ENCODE results near the gene DAPK1. TPM values are rescaled to one million over a fixed set of nuclear protein-coding genes. Genes with fewer than 3 reads are reported as not detected.

The DAPK1 gene
- total RNA-seq, 1 donor from 2014 or later: 35.1 TPM

- H3K4me2 ChIP-seq (ENCODE audit: low read length): no peak overlapping the region
- Mint-ChIP-seq H3K9me3 (ENCODE audit: unreplicated experiment) (no peaks in the 10 kb centered on the region), H3K27me3 (ENCODE audit: low read depth, unreplicated experiment) (no peaks in the 10 kb centered on the region), H3K4me3 (ENCODE audit: unreplicated experiment) (no peak overlapping the region), H3K4me1 (ENCODE audit: low read depth, unreplicated experiment) (peaks cover 17% of the 10 kb centered on the region), H3K36me3 (ENCODE audit: low read depth, unreplicated experiment) (peaks cover 3% of the 10 kb centered on the region), H3K27ac (ENCODE audit: unreplicated experiment) (no peak overlapping the region)
- H3K4me1 ChIP-seq (ENCODE audit: insufficient read depth, low read length): no peaks in the 10 kb centered on the region
- H2AFZ ChIP-seq (ENCODE audit: low read depth, low read length): no peak overlapping the region
- H3K4me3 ChIP-seq (ENCODE audit: insufficient read depth, low read depth, low read length): no peak overlapping the region
- DNase-seq (ENCODE audit: low read depth) (peak; percentile 24), FAIRE-seq (no peak)
- no peaks in the 10 kb centered on the region for H4K20me1 ChIP-seq (ENCODE audit: insufficient read depth, low read length)
- H3K27ac ChIP-seq (ENCODE audit: low read depth, low read length): no peak overlapping the region
- TF ChIP-seq EZH2 (IDR thresholded peaks at IDR 0.05; ENCODE audit: insufficient read depth, low read length): no peak
- TF ChIP-seq, protein P1, sequence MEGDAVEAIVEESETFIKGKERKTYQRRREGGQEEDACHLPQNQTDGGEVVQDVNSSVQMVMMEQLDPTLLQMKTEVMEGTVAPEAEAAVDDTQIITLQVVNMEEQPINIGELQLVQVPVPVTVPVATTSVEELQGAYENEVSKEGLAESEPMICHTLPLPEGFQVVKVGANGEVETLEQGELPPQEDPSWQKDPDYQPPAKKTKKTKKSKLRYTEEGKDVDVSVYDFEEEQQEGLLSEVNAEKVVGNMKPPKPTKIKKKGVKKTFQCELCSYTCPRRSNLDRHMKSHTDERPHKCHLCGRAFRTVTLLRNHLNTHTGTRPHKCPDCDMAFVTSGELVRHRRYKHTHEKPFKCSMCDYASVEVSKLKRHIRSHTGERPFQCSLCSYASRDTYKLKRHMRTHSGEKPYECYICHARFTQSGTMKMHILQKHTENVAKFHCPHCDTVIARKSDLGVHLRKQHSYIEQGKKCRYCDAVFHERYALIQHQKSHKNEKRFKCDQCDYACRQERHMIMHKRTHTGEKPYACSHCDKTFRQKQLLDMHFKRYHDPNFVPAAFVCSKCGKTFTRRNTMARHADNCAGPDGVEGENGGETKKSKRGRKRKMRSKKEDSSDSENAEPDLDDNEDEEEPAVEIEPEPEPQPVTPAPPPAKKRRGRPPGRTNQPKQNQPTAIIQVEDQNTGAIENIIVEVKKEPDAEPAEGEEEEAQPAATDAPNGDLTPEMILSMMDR (IDR thresholded peaks at IDR 0.05; ENCODE audit: insufficient read depth, low read depth, low read length): no peak
- no peaks in the 10 kb centered on the region for H3K27me3 ChIP-seq (ENCODE audit: insufficient read depth, low read length)
- no peaks in the 10 kb centered on the region for H3K36me3 ChIP-seq (ENCODE audit: insufficient read depth, low read length)
- H3K9me3 ChIP-seq (ENCODE audit: insufficient read depth, low read depth, low read length): no peaks in the 10 kb centered on the region
- no peaks in the 10 kb centered on the region for H3K79me2 ChIP-seq (ENCODE audit: insufficient read depth, low read length)
- no peak overlapping the region for H3K9ac ChIP-seq (ENCODE audit: low read length)
Observed at GRCh38 chr9:87585123-87585855, 87.6 kb downstream of the DAPK1 start.

DNA sequence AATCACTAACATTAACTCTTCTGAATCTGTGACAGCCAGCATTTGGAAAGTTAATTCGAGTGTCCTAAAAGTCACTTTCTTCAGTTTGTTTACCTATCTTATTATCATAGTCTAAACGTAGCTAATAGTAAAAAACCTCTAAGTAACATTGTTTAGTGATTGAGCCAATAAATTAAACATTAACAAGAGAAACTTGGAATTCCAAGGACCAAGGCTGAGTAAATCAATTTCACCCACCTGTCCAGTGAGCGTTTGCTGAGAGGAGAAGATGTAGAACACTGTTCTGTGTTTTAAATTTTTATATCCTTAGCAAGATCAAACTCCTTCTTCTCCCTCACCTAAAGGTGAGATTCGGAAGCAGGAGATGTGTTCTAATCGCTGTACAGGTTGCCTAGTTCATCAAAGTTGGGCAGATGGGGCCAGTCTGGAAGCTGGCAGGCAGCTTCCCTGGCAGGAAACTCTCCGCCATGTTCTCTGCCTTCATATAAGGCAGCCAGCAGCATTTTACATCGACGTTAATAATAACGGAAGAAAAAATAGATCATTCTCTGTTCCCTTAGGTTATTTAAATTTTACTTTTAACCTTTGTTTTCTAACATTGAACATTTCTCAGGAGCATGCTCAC, 89.2 kb downstream of the DAPK1 start:
- H3K4me3 ChIP-seq (ENCODE audit: insufficient read depth, low read depth, low read length): no peak overlapping the region
- no peaks in the 10 kb centered on the region for H3K4me1 ChIP-seq (ENCODE audit: insufficient read depth, low read length)
- H2AFZ ChIP-seq (ENCODE audit: low read depth, low read length): no peak overlapping the region
- Mint-ChIP-seq H3K9me3 (ENCODE audit: unreplicated experiment) (no peaks in the 10 kb centered on the region), H3K4me3 (ENCODE audit: unreplicated experiment) (no peak overlapping the region), H3K4me1 (ENCODE audit: low read depth, unreplicated experiment) (peaks cover 3% of the 10 kb centered on the region), H3K36me3 (ENCODE audit: low read depth, unreplicated experiment) (peaks cover 3% of the 10 kb centered on the region), H3K27me3 (ENCODE audit: low read depth, unreplicated experiment) (no peaks in the 10 kb centered on the region), H3K27ac (ENCODE audit: unreplicated experiment) (no peak overlapping the region)
- H3K9me3 ChIP-seq (ENCODE audit: insufficient read depth, low read depth, low read length): no peaks in the 10 kb centered on the region
- no peaks in the 10 kb centered on the region for H3K79me2 ChIP-seq (ENCODE audit: insufficient read depth, low read length)
- H3K4me2 ChIP-seq (ENCODE audit: low read length): no peak overlapping the region
- H3K27ac ChIP-seq (ENCODE audit: low read depth, low read length): no peak overlapping the region
- FAIRE-seq (no peak), DNase-seq (ENCODE audit: low read depth) (no peak)
- H3K9ac ChIP-seq (ENCODE audit: low read length): no peak overlapping the region
- H3K36me3 ChIP-seq (ENCODE audit: insufficient read depth, low read length): no peaks in the 10 kb centered on the region
- no peak for TF ChIP-seq EZH2 (IDR thresholded peaks at IDR 0.05; ENCODE audit: insufficient read depth, low read length)
- TF ChIP-seq, protein P1 (IDR thresholded peaks at IDR 0.05; ENCODE audit: insufficient read depth, low read depth, low read length): no peak
- H4K20me1 ChIP-seq (ENCODE audit: insufficient read depth, low read length): no peaks in the 10 kb centered on the region
- H3K27me3 ChIP-seq (ENCODE audit: insufficient read depth, low read length): no peaks in the 10 kb centered on the region

DNA sequence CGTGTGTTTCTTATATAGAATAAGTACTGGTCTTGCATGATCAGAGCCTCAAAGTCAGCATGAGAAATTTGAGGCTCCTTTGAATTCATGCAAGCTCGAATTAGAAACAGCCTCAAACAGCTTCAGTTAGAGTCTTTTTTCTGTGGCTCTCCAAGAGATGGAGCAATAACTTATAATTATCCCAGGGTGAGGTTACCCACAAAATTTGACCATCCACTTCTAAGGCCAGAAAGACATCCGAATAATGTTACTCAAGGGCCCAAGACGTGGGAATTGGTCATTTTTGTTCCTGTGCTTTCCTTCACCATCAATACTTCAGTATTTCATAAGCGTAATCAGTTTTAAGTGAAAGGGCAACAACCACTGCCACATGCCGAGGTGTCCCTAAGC, 89.7 kb downstream of the DAPK1 start:
- Histone ChIP-seq H3K4me2 (ENCODE audit: low read length) (no peak overlapping the region), H3K79me2 (ENCODE audit: insufficient read depth, low read length) (no peaks in the 10 kb centered on the region), H3K9ac (ENCODE audit: low read length) (no peak overlapping the region), H4K20me1 (ENCODE audit: insufficient read depth, low read length) (no peaks in the 10 kb centered on the region), H3K27me3 (ENCODE audit: insufficient read depth, low read length) (no peaks in the 10 kb centered on the region), H3K4me1 (ENCODE audit: insufficient read depth, low read length) (peaks cover 2% of the 10 kb centered on the region), H3K9me3 (ENCODE audit: insufficient read depth, low read depth, low read length) (no peaks in the 10 kb centered on the region), H3K4me3 (ENCODE audit: insufficient read depth, low read depth, low read length) (no peak overlapping the region), H3K27ac (ENCODE audit: low read depth, low read length) (no peak overlapping the region), H2AFZ (ENCODE audit: low read depth, low read length) (no peak overlapping the region), H3K36me3 (ENCODE audit: insufficient read depth, low read length) (no peaks in the 10 kb centered on the region)
- Mint-ChIP-seq H3K27me3 (ENCODE audit: low read depth, unreplicated experiment) (no peaks in the 10 kb centered on the region), H3K36me3 (ENCODE audit: low read depth, unreplicated experiment) (peaks cover 3% of the 10 kb centered on the region), H3K27ac (ENCODE audit: unreplicated experiment) (no peak overlapping the region), H3K9me3 (ENCODE audit: unreplicated experiment) (no peaks in the 10 kb centered on the region), H3K4me3 (ENCODE audit: unreplicated experiment) (no peak overlapping the region), H3K4me1 (ENCODE audit: low read depth, unreplicated experiment) (no peaks in the 10 kb centered on the region)
- FAIRE-seq (no peak), DNase-seq (ENCODE audit: low read depth) (no peak)
- TF ChIP-seq, protein P1 (IDR thresholded peaks at IDR 0.05; ENCODE audit: insufficient read depth, low read depth, low read length): no peak
- no peak for TF ChIP-seq EZH2 (IDR thresholded peaks at IDR 0.05; ENCODE audit: insufficient read depth, low read length)
